Measurements from ENCODE around the gene FOXF1.

GRCh38 chr16:86505185-86505898 lies 5.0 kb upstream of the FOXF1 start:
- TF ChIP-seq POLR2A (IDR thresholded peaks at IDR 0.05; ENCODE audit: low read depth, low read length) (no peak), POLR2AphosphoS5 (IDR thresholded peaks at IDR 0.05; ENCODE audit: low read depth, low read length) (no peak)

All from GM12892 (cell line).